Activated naive CD4-positive, alpha-beta T cell treated with anti-CD3 and anti-CD28 coated beads, Interleukin-2, amount 50 U/mL, for 72 hours (primary cell): Measurements from ENCODE around the gene GALNT2. TPM values are rescaled to one million over a fixed set of nuclear protein-coding genes. Genes with fewer than 3 reads are reported as not detected.

Experiments used
- ATAC-seq, 2 donors: fragments of 150-1000 bp; cut with Tn5 transposase; 2 replicates each; pipeline ENCODE4 v1.10.0; 2021; ENCODE audit warnings: mild to moderate bottlenecking in 2 of 2, moderate library complexity in 2 of 2
- DNase-seq, 2 donors: peaks; one replicate each; pipeline ENCODE4 v3.0.0; 2021 to 2022; ENCODE audit warnings: low spot score in 2 of 2
- H3K27ac Mint-ChIP-seq, 2 donors: one replicate each; pipeline ENCODE4 v1.8.0; 2022; ENCODE audit warnings: mild to moderate bottlenecking in 2 of 2, mixed read lengths in 2 of 2
- H3K36me3 Mint-ChIP-seq, 2 donors: one replicate each; pipeline ENCODE4 v1.8.0; 2022; ENCODE audit warnings: mixed read lengths in 2 of 2
- H3K9me3 Mint-ChIP-seq, 2 donors: one replicate each; pipeline ENCODE4 v1.8.0; 2022; ENCODE audit warnings: mixed read lengths in 2 of 2
- total RNA-seq, 2 donors: library from RNA; stranded (reverse); gene quantifications; one replicate each; pipeline ENCODE4 v1.2.3, GENCODE V29; 2022

GALNT2 gene
- total RNA-seq, 2 donors from 2014 or later, result 58.9 to 88.0 TPM

DNA sequence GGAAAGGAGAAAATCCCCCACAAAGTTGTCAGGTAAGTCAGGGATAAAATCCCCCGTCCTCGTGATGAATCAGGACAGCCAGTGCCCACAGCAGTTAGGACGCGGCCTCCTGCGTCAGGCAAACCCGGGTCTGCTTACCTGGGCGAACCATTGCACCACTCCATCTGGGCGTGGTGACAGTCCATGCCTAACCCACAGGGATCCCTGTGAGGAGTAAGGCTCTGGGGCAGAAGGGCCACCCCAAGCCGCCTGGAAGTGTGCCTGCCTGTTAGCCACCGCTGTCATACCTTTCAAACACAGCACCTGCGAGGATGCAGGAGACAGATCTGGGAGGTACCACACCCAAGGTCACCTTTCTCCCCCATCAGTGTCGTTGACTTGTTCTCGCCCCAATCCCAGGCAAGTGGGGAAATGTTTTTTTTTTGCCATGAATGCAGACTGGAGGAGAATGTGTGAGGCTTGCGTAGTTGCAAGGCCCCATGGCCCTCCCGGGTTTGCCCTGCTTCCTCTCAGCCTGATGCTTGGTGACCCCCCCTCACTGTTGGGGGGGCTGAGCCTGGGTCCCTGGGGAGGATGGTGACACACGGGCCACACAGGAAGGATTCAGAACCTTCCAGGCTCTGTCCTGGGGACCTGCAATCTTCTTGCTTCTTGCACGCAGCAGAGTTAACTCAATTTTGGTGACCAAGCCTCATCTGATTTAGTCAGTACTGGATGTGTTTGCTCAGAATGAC, 252.1 kb downstream of the GALNT2 start:
- DNase-seq (no peak), ATAC-seq (no peak)
- H3K9me3 Mint-ChIP-seq, result no peaks in the 10 kb centered on the region
- no peaks in the 10 kb centered on the region for H3K36me3 Mint-ChIP-seq
- no peak overlapping the region for H3K27ac Mint-ChIP-seq

DNA sequence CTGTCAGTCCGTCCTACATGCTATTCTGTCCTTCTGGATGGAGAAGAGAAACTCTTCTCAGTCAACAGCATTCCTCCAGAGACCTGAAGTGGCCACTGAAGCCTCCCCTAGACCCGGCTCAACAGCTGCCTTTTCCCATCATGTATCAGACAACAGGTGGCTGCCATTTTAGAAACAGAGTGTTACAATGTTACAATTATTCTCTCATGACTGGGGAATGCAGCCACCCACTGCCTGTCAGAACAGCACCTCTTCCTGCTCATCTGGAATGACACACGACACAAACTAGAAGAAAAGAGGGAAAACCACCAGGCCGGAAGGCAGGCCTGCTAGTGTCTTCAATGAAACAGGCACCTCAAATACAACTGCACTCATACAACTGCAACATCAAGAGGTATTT, 253.8 kb downstream of the GALNT2 start:
- H3K9me3 Mint-ChIP-seq, result no peaks in the 10 kb centered on the region
- no peak for ATAC-seq
- no peaks in the 10 kb centered on the region for H3K36me3 Mint-ChIP-seq

DNA sequence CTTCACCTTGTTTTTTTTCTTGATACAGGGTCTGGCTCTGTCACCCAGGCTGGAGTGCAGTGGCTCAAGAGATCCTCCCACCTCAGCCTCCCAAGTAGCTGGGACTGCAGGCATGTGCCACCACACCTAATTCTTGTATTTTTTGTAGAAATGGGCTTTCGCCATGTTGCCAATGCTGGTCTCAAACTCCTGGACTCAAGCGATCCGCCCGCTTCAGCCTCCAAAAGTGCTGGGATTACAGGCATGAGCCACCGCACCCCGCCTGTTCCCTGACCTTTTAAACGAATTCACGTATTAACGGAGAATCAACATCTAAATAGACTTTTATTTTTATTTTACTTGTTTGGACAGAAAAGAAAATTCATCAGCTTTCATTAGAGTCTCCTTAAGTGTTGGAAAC, 254.3 kb downstream of the GALNT2 start:
- ATAC-seq (no peak), DNase-seq (no peak)
- Mint-ChIP-seq H3K27ac (peak overlapping the region in 1 of 2 donors; percentile 14), H3K9me3 (no peaks in the 10 kb centered on the region), H3K36me3 (no peaks in the 10 kb centered on the region)

More for the DNA sequence above, 253.8 kb downstream of the GALNT2 start:
- no peak overlapping the region for H3K27ac Mint-ChIP-seq
- no peak for DNase-seq

DNA sequence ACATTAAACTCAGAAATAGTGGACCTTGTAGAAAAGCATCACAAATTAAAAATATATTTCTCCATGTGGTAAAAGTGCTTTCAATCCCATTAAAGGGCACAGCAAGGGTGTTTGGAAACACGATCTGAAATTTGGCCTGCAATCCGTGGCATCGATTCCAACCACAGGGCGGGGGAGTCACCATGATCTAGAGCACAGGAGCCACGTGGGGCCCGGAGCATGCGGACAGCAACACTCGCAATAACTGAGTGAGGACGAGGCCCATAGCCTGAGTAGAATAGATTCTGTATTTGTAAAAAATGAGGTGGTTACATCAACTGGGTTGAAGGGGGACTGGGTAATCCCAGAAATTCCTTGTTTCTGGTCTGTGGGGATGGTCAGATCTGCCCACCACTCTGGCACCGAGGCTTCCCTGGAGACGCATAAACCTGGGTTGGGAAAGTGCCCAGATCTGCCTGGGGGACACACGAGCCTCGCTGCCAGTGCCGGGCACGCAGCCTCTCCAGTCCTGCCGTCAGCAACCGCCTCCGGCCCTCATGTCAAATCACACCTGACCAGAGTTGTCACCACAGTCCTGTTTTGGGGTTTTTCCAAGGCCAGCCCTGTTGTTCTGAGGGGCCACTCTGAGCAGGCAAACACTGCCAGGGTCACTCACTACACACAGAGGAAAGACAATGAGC, 254.8 kb downstream of the GALNT2 start:
- no peaks in the 10 kb centered on the region for H3K9me3 Mint-ChIP-seq
- ATAC-seq (no peak), DNase-seq (no peak)
- no peaks in the 10 kb centered on the region for H3K36me3 Mint-ChIP-seq
- H3K27ac Mint-ChIP-seq, result no peak overlapping the region

DNA sequence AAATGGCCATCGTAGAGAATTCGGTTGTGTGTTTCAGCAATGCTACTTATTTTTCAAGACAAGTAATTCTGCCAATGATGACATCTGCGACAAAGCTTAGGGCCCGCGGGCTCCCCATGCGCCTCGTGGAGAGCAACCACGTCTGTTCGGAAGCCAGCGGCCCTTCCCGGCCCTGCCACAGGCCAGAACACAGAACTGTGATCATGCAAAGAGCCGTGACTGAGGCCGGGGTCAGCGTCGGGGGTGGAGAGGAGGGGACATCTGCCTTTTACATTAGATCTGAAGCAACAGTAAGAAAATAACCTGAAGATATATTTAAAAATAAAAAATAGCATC, 255.4 kb downstream of the GALNT2 start:
- ATAC-seq (no peak), DNase-seq (no peak)
- Mint-ChIP-seq H3K36me3 (no peaks in the 10 kb centered on the region), H3K27ac (no peak overlapping the region), H3K9me3 (no peaks in the 10 kb centered on the region)

DNA sequence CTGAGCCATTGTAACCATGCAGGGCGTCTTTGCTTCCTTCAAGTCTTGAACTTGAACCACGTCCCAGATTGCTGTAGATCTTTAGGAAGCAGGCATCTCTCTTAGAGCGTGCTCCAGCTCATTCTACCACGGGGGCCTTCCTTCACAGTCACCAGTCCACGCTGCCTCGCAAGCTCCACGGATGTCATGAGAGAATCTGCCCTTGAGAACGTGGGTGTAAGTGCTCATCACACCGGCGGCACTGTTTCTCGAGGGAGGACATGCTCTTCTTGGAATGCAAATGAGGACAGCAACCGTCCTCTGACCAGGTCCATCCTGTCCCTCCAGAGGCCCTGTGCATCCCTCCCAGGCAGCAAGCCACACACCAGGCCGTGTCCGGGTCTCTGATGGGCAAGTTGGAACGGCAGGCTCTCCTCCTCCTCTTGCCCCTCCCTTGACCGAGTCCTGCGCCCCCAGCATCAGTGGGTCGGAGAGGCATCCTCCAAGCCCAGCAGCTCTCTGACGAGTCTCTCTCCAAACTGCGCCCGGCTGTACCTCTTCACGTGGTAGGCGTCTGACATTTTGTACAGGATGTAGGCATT, 256.0 kb downstream of the GALNT2 start:
- ATAC-seq, result no peak
- DNase-seq, result no peak
- H3K27ac Mint-ChIP-seq, result no peak overlapping the region
- no peaks in the 10 kb centered on the region for H3K9me3 Mint-ChIP-seq
- no peaks in the 10 kb centered on the region for H3K36me3 Mint-ChIP-seq

DNA sequence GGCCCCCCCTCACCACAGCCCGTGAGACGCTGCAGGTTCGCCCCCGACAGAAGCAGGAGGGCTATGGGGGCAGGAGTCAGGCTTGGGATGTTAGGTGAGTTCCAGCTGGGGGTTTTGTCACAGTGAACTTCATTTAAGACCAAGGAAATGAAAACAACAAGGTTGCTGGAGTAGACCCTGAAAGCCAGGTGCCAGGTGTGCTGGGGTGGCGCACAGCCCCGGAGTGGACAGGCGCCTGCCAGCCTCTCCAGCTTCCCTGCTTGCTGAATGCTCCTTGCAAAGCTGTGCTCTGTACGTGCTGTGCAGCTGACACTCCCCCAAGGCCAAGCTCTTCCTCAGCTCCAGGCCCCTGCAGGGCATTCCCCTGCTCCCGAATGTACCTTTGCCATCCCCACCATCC, 256.6 kb downstream of the GALNT2 start:
- no peak for ATAC-seq
- no peaks in the 10 kb centered on the region for H3K9me3 Mint-ChIP-seq
- H3K36me3 Mint-ChIP-seq, result no peaks in the 10 kb centered on the region
- no peak overlapping the region for H3K27ac Mint-ChIP-seq
- no peak for DNase-seq

DNA sequence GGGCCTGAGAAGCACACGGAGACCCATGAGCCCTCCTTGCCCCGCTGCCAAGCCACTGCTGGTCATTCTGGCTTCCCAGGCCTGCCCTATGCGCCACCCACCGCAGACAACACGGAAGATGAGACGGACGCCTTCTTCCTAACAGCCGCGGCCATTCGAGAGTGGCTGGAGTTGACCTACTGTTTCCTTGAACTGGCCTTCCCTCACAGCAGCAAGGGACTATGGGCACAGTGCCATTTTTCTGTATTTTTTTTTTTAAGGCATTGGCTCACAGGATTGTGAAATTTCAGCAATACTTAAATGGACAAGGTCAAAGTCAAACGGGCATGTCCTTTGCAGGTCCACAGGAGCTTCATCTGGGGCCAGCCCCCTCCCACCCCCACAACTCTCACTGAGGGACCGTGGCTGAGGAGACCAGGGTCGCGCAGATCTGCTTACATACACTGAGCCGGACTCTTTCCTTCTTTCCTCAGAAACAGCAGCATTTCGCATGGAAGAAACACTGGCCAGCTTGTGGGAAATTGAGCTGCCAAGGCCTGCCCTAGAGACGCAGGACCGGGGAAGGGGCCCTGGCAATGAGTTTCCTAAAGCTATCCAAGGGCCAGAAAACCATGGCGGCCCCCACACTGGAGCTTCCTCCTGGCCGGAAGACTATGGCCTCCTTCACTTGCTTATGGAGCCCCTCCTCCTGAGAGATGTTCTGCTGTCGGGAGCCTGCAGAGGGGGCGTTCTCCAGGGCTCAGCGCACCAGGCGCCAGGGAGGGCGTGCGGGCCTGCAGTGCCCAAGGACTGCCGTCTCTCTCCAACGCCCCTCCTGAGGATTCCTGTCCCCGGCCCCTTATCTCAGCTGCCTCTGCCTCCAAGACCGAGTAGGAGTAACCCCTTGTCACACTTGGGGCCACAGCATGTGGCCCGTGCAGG, 260.2 kb downstream of the GALNT2 start:
- peak overlapping the region in 1 of 2 donors; percentile 29 for H3K27ac Mint-ChIP-seq
- ATAC-seq (no peak), DNase-seq (no peak)
- no peaks in the 10 kb centered on the region for H3K36me3 Mint-ChIP-seq
- H3K9me3 Mint-ChIP-seq, result no peaks in the 10 kb centered on the region

DNA sequence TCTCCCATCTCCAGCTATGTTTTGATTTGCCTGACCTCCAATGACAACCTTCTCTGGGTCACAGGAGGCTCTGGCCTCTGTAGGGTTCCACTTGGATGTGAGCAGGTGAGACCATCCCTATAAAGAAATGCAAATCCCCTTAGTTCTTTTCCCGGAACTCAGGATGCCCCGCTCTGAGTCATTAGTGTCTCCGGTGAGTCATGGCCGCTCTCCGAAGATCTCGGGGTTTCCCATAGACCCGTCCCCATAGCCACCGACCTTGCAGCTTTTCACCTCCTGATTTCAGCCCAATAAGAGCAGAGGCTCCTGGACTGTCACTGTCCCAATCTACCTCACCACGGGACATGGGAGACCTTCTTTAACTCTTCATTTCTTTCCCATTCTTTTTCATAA, 260.9 kb downstream of the GALNT2 start:
- peak overlapping the region; percentile 29 to 72 for H3K27ac Mint-ChIP-seq
- H3K9me3 Mint-ChIP-seq, result no peaks in the 10 kb centered on the region
- ATAC-seq (peak; percentile 74 to 79), DNase-seq (no peak)
- H3K36me3 Mint-ChIP-seq, result no peaks in the 10 kb centered on the region

DNA sequence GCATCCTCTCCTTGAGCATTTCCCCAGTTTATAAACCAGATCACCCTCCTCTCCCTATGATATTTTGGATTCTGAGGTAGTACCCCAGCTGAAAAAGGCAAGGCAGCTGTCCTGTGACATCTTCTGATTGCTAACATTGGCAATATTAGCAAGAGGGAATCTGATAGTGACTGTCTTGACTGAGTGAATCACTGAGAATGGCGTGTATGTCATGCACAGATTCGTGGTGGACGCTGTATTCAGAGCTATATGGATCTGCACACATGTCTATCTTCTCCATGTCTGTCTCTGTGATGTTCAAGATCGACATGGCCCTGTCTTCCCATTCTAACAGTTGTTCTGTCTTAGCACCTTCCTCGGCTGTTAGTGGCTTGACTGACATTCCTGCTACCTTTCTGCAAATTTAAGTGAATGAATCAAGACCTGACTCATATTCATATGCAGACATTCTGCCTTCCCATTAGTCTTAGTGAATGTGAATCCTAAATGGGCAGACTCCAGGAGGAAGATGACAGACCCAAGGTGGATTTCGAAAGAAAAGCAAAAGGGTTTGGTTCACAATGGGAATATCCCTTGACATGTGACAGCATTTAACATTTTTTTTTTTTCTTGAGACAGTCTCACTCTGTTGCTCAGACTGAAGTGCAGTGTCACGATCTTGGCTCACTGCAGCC, 261.4 kb downstream of the GALNT2 start:
- ATAC-seq, result peak; percentile 25 to 46
- Mint-ChIP-seq H3K27ac (peak overlapping the region; percentile 29 to 72), H3K9me3 (no peaks in the 10 kb centered on the region), H3K36me3 (no peaks in the 10 kb centered on the region)
- no peak for DNase-seq

DNA sequence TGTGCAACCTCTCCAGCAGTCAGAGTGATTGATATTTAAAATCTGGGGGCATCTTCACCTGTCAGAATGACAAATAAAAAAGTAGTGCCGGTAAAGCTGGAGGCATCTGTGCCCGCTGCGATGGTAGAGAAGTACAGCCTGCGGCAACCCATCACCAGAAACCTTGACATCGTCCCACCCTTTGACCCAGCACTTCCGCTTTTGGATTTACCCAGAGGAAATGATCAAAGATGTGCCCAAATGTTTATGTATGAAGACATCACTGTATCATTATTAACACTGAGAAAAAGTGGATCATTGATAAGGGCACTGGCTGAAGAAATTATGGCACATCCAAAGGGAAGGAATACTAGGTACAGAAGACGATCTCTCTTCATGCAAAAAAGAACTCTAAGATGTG, 263.1 kb downstream of the GALNT2 start:
- Mint-ChIP-seq H3K9me3 (no peaks in the 10 kb centered on the region), H3K36me3 (no peaks in the 10 kb centered on the region), H3K27ac (no peak overlapping the region)
- ATAC-seq (no peak), DNase-seq (no peak)
